ENCODE measurements around the gene GCH1. TPM values are rescaled to one million over a fixed set of nuclear protein-coding genes. Genes with fewer than 3 reads are reported as not detected.
"Not testable (repeated sequence)": the region's sequence is repeated elsewhere in the genome, so short reads cannot be mapped to it uniquely, and the experiment has no call there.

GCH1 gene
- total RNA-seq, 1 donor from 2014 or later: 17.2 TPM

DNA sequence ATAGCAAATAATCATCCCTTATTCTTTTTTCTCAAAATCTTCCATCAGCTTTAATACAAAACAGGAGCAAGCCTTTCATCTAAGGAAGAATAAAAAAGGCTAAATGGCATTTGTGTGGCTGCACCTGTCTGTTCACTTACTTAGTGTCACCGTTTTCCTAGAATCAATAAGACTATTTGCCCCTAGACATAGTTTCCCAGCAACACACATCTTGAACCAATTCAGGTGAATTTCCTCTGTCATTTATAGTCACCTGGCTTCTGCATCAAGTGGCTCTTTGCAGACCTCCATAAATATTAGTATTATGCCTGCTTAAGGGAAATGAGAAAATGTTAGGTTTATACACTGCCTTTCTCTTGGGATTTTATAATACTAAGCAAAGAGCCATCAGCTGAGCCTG is 17.4 kb upstream of the GCH1 start:
- no peaks in the 10 kb centered on the region for H3K9me3 Mint-ChIP-seq

DNA sequence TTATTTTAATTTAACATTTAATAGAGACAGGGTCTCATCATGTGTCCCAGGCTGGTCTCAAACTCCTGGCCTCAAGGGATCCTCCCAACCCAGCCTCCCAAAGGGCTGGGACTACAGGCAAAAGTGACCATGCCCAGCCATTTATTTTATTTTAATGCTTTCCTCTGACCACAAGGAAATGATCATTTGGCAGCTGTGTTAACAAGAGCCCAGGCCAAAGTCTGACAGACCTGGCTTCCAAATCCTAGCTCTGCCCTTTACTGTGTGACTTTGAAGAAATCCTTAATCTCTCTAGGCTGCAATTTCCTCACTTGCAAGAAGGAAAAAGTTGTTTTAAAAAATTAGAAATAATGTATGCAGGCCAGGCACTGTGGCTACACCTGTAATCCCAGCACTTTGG is 16.7 kb upstream of the GCH1 start:
- intact Hi-C loops (cut with micrococcal nuclease): no loop called here
- TF ChIP-seq, protein P1, sequence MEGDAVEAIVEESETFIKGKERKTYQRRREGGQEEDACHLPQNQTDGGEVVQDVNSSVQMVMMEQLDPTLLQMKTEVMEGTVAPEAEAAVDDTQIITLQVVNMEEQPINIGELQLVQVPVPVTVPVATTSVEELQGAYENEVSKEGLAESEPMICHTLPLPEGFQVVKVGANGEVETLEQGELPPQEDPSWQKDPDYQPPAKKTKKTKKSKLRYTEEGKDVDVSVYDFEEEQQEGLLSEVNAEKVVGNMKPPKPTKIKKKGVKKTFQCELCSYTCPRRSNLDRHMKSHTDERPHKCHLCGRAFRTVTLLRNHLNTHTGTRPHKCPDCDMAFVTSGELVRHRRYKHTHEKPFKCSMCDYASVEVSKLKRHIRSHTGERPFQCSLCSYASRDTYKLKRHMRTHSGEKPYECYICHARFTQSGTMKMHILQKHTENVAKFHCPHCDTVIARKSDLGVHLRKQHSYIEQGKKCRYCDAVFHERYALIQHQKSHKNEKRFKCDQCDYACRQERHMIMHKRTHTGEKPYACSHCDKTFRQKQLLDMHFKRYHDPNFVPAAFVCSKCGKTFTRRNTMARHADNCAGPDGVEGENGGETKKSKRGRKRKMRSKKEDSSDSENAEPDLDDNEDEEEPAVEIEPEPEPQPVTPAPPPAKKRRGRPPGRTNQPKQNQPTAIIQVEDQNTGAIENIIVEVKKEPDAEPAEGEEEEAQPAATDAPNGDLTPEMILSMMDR (IDR thresholded peaks at IDR 0.05): no peak
- no peak overlapping the region for H3K27ac Mint-ChIP-seq

More for the DNA sequence above, 17.4 kb upstream of the GCH1 start:
- ChIA-PET CTCF (no interaction called here), POLR2A (interaction anchor here (0.7 kb wide), 1 partner anchor 298 kb away, joined by 6 read pairs; no protein-coding TSS in a partner anchor)
- Mint-ChIP-seq H3K4me3 (no peak overlapping the region), H3K27me3 (no peaks in the 10 kb centered on the region), H3K27ac (no peak overlapping the region), H3K36me3 (ENCODE audit: low read depth) (no peaks in the 10 kb centered on the region), H3K4me1 (no peaks in the 10 kb centered on the region)
- intact Hi-C loops (cut with micrococcal nuclease): no loop called here
- DNase-seq: no peak
- ATAC-seq (ENCODE audit: low read depth): no peak
- TF ChIP-seq, protein P1 (IDR thresholded peaks at IDR 0.05): no peak

DNA sequence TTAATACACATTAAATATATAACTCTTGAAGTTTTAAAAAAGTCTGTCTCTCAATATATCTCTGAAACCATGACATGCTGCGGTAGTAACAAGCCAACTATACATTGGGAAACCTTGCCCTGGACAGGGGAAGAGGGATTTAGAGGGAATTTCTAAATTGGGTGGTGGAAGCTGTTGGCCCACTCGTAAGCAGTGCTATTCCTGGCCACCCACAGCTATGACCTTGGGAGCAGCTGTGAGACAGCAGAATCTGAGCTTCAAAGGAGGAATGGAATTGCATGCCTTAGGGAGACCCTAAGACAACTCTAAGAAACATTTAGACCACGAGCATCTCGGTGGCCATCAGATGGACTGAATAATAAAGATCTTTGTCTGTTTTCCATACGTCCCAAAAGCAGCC is 15.8 kb upstream of the GCH1 start:
- DNase-seq: no peak
- Mint-ChIP-seq H3K27ac (no peak overlapping the region), H3K27me3 (no peaks in the 10 kb centered on the region), H3K36me3 (ENCODE audit: low read depth) (no peaks in the 10 kb centered on the region), H3K4me1 (no peaks in the 10 kb centered on the region), H3K9me3 (no peaks in the 10 kb centered on the region), H3K4me3 (no peak overlapping the region)
- CTCF ChIA-PET: interaction anchor here (1.0 kb wide), 1 partner anchor 26 kb away, joined by 4 read pairs; no protein-coding TSS in a partner anchor
- TF ChIP-seq, protein P1 (IDR thresholded peaks at IDR 0.05): no peak
- POLR2A ChIA-PET: no interaction called here
- intact Hi-C loops (cut with micrococcal nuclease): no loop called here
- ATAC-seq (ENCODE audit: low read depth): no peak

More for the DNA sequence above, 16.7 kb upstream of the GCH1 start:
- DNase-seq (no peak), ATAC-seq (ENCODE audit: low read depth) (no peak)
- no peaks in the 10 kb centered on the region for H3K36me3 Mint-ChIP-seq (ENCODE audit: low read depth)
- ChIA-PET POLR2A (no interaction called here), CTCF (no interaction called here)
- H3K4me3 Mint-ChIP-seq: no peak overlapping the region
- no peaks in the 10 kb centered on the region for H3K27me3 Mint-ChIP-seq
- H3K4me1 Mint-ChIP-seq: no peaks in the 10 kb centered on the region
- H3K9me3 Mint-ChIP-seq: no peaks in the 10 kb centered on the region

DNA sequence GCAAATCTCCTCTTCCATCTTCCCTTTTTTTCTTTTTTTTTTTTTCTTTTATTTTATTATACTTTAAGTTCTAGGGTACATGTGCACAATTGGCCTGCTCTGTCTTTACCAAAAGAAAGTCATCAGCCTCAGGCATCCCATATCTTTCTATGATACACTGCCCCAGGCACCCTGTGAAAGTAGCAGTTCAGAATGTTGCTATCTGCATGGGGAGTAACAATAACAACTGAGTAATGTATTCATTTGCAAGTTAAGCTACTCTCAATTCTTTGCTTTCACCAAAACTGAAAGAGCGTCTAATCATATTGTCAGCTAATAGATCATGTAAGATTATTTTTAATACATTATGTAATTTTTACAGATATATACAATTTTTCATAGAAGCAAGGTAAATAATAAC is 13.5 kb upstream of the GCH1 start:
- Mint-ChIP-seq H3K9me3 (no peaks in the 10 kb centered on the region), H3K4me1 (no peaks in the 10 kb centered on the region), H3K27me3 (no peaks in the 10 kb centered on the region), H3K27ac (no peak overlapping the region), H3K4me3 (no peak overlapping the region), H3K36me3 (ENCODE audit: low read depth) (no peaks in the 10 kb centered on the region)
- POLR2A ChIA-PET: interaction anchor here (0.7 kb wide), 1 partner anchor 25 kb away, joined by 4 read pairs; no protein-coding TSS in a partner anchor
- no peak for ATAC-seq (ENCODE audit: low read depth)
- DNase-seq: no peak
- TF ChIP-seq, protein P1 (IDR thresholded peaks at IDR 0.05): no peak
- CTCF ChIA-PET: no interaction called here
- intact Hi-C loops (cut with micrococcal nuclease): no loop called here

DNA sequence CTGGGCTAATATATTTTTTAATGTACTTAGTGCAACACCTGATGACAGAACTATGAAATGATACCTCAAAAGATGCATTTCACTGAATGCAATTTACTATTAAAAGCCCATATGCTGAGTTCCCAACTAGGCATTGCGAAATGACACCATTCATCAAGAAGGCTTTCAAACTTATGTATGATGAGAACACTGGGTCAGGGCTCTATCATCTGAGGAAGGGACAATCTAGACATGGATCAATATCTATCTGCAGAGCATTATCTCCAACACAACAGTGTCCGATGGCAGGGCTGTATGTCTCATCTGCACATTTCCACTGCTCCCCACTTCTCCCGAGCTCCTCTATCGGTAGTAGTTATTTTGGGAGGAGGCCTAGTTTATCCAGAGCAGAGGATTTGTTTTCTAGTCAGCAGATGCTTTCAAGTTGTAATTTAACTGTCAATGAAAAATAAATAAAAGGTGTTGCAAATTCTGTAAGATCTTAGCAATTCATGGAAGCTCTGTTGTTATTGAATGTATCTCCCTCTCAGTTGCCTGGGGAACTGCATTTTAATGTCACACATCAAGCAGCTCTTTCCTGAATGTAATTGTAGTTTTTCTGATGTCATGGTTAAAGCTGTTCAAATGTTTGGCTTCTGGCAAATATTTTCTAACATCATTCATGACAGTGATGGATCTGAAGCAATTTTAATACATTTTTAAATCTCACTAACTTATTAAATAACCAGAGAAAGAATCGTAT is 7.4 kb upstream of the GCH1 start:
- no peaks in the 10 kb centered on the region for H3K27me3 Mint-ChIP-seq
- intact Hi-C loops (cut with micrococcal nuclease): loop anchor here (10.0 kb wide), 1 partner anchor 365 kb away; the partner anchor contains the start of gene FBXO34
- no peaks in the 10 kb centered on the region for H3K36me3 Mint-ChIP-seq (ENCODE audit: low read depth)
- no peaks in the 10 kb centered on the region for H3K9me3 Mint-ChIP-seq
- no peak overlapping the region for H3K27ac Mint-ChIP-seq
- H3K4me1 Mint-ChIP-seq: peaks cover 2% of the 10 kb centered on the region
- ChIA-PET CTCF (no interaction called here), POLR2A (no interaction called here)
- DNase-seq: no peak
- ATAC-seq (ENCODE audit: low read depth): no peak
- TF ChIP-seq, protein P1 (IDR thresholded peaks at IDR 0.05): no peak
- no peak overlapping the region for H3K4me3 Mint-ChIP-seq

DNA sequence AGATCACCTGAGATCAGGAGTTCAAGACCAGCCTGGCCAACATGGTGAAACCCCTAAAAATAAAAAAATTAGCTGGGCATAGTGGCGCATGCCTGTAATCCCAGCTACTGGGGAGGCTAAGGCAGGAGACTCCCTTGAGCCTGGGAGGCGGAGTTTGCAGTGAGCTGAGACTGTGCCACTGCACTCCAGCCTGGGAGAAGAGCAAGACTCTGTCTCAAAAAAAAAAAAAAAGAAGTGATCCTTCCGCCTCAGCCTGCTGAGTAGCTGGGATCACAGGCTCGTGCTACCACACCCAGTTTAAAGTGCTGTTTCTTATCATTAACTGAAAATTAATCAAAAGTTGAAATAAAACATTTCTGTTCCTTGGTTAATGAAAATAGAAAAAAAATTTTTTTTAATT is 6.3 kb upstream of the GCH1 start:
- H3K4me3 Mint-ChIP-seq; CTCF ChIA-PET; H3K9me3 Mint-ChIP-seq; H3K36me3 Mint-ChIP-seq (ENCODE audit: low read depth); POLR2A ChIA-PET; H3K27ac Mint-ChIP-seq; DNase-seq; ATAC-seq (ENCODE audit: low read depth); H3K4me1 Mint-ChIP-seq; H3K27me3 Mint-ChIP-seq: not testable (repeated sequence)
- intact Hi-C loops (cut with micrococcal nuclease): loop anchor here (10.0 kb wide), 1 partner anchor 366 kb away; the partner anchor contains the start of gene FBXO34

All from activated B cell treated with CpG ODN at 0.5 μM for 24 hours (primary cell).